ENCODE data around the gene ABR. TPM values are rescaled to one million over a fixed set of nuclear protein-coding genes. Genes with fewer than 3 reads are reported as not detected.

Gene ABR
- total and polyA plus RNA-seq, 4 donors, result 2.7 to 12.9 (median 6.8) TPM

DNA sequence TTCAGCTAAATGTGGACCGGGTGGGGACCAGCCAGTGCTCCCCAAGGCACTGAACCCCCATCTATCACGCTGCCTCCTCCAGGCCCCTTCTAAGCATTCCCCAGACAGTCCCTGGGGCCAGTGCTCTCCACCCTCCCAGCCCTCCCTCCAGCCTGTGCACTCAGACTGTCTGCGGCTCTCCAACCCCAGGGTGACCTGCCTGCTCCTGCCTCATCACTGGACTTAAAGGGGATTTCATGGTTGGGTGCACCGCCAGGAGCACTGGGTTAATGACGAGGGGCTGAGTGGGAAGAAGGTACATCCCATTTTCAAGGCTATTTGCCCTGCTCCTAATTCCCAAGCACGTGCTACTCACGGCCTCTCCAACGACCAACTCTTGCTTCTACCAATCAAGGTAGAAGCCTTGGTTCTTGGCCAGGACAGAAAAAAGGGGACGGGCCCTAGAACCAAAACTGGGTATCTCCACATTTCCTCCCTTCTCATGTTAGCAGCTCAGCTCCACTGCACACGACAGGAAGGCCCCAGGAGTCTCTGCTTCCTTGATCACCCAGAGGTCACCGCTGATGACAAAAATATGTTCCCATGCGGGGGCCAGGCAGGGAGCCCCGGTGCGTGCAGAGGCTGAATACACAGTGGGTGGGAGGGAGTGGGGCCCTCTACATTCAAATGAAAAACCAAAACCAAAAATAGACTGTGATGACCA, 3.5 kb upstream of the ABR start:
- Histone ChIP-seq H3K27me3 (ENCODE audit: control insufficient read depth in 4 of 4, insufficient read depth in 4 of 4, low read length in 3 of 4) (peaks cover 0 to 7% (median 2%) of the 10 kb centered on the region in 4 donors), H3K9me3 (ENCODE audit: control insufficient read depth in 4 of 4, low read length in 3 of 4) (no peaks in the 10 kb centered on the region), H3K4me1 (ENCODE audit: control insufficient read depth in 4 of 4, insufficient read depth in 4 of 4, low read length in 3 of 4) (peaks cover 0 to 15% (median 3%) of the 10 kb centered on the region in 4 donors), H3K4me3 (ENCODE audit: low read depth in 1 of 3, low read length in 3 of 3) (no peak overlapping the region), H3K27ac (ENCODE audit: low read depth in 1 of 2, low read length in 2 of 2) (no peak overlapping the region), H3K36me3 (ENCODE audit: control insufficient read depth in 4 of 4, insufficient read depth in 3 of 4, low read depth in 1 of 4, low read length in 3 of 4) (no peaks in the 10 kb centered on the region), H3K9ac (ENCODE audit: low read depth in 1 of 2, low read length in 2 of 2) (no peak overlapping the region)
- 52% methylated on average over 14 of the region's 14 CpGs for WGBS
- TF ChIP-seq ZBTB33 (IDR thresholded peaks at IDR 0.05) (no peak), NR2F2 (IDR thresholded peaks at IDR 0.05) (peak; percentile 86), HNF4A (conservative IDR thresholded peaks at IDR 0.05) (no peak)
- DNase-seq (ENCODE audit: low spot score), result no peak

- Histone ChIP-seq H3K9me3 (ENCODE audit: control insufficient read depth in 4 of 4, low read length in 3 of 4) (no peaks in the 10 kb centered on the region), H3K27ac (ENCODE audit: low read depth in 1 of 2, low read length in 2 of 2) (no peak overlapping the region), H3K36me3 (ENCODE audit: control insufficient read depth in 4 of 4, insufficient read depth in 3 of 4, low read depth in 1 of 4, low read length in 3 of 4) (no peaks in the 10 kb centered on the region), H3K4me1 (ENCODE audit: control insufficient read depth in 4 of 4, insufficient read depth in 4 of 4, low read length in 3 of 4) (peaks cover 0 to 16% (median 3%) of the 10 kb centered on the region in 4 donors), H3K4me3 (ENCODE audit: low read depth in 1 of 3, low read length in 3 of 3) (no peak overlapping the region), H3K27me3 (ENCODE audit: control insufficient read depth in 4 of 4, insufficient read depth in 4 of 4, low read length in 3 of 4) (peaks cover 0 to 7% (median 2%) of the 10 kb centered on the region in 4 donors), H3K9ac (ENCODE audit: low read depth in 1 of 2, low read length in 2 of 2) (no peak overlapping the region)
- WGBS, result 46% methylated on average over 11 of the region's 11 CpGs
- DNase-seq (ENCODE audit: low spot score), result no peak
- TF ChIP-seq ZBTB33 (IDR thresholded peaks at IDR 0.05), result no peak
Observed at GRCh38 chr17:1182811-1183170, 3.0 kb upstream of the ABR start.

- Histone ChIP-seq H3K9ac (ENCODE audit: low read depth in 1 of 2, low read length in 2 of 2) (no peak overlapping the region), H3K4me3 (ENCODE audit: low read depth in 1 of 3, low read length in 3 of 3) (no peak overlapping the region), H3K36me3 (ENCODE audit: control insufficient read depth in 4 of 4, insufficient read depth in 3 of 4, low read depth in 1 of 4, low read length in 3 of 4) (no peaks in the 10 kb centered on the region), H3K4me1 (ENCODE audit: control insufficient read depth in 4 of 4, insufficient read depth in 4 of 4, low read length in 3 of 4) (peaks cover 0 to 14% (median 4%) of the 10 kb centered on the region in 4 donors), H3K9me3 (ENCODE audit: control insufficient read depth in 4 of 4, low read length in 3 of 4) (no peaks in the 10 kb centered on the region), H3K27ac (ENCODE audit: low read depth in 1 of 2, low read length in 2 of 2) (no peak overlapping the region), H3K27me3 (ENCODE audit: control insufficient read depth in 4 of 4, insufficient read depth in 4 of 4, low read length in 3 of 4) (peaks cover 0 to 7% (median 2%) of the 10 kb centered on the region in 4 donors)
- no peak for TF ChIP-seq REST (IDR thresholded peaks at IDR 0.05)
- no peak for TF ChIP-seq HNF4G (IDR thresholded peaks at IDR 0.05)
- 52% methylated on average over 14 of the region's 14 CpGs for WGBS
- no peak for DNase-seq (ENCODE audit: low spot score)
Observed at GRCh38 chr17:1181753-1182137, 2.0 kb upstream of the ABR start.

Measured in liver (tissue), 9 donors.